SHP77 treated with DMSO at 0.1 percent for 48 hours (cell line): ENCODE data around the gene RDH5.
"Not testable (repeated sequence)": the region's sequence is repeated elsewhere in the genome, so short reads cannot be mapped to it uniquely, and the experiment has no call there.

Experiments
- DNase-seq: peaks from one replicate; lab custom pipeline; 2025; lab: John Stamatoyannopoulos, UW

Gene RDH5

DNA sequence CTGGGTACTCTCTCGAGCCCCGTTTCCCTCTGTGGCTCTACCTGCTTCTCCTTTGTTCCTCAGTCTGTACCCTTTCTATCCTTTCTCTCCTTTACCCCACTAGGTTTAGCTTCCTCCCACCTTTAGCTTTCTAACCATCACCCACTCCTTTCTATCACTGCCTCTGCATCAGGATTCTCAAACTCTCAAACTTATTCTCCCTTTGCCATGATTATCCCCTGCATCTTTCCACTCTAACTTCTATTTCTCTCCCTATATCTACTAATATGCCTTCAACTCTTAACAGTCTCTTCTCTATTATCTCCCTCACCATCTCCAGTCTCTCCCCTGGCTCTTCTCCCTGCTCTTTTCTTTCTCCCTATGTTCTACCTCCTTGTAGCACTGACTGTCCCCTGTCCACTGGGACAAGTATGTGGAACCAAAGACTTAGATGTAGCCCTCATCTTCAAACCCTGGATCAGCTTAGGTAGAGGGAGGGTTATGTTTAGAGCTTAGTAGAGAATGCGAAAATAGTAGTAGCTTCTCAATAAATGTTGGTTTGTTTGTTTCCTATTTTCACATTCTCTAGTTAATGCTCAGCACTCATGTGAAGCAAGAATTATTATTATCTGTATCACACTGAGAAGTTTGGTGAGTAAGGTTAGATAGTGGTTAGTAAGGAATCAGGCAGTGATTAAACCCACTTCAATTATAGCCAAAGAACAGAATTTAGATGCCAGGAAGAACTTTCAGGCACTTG, 26.1 kb downstream of the RDH5 start:
- no peak for DNase-seq

DNA sequence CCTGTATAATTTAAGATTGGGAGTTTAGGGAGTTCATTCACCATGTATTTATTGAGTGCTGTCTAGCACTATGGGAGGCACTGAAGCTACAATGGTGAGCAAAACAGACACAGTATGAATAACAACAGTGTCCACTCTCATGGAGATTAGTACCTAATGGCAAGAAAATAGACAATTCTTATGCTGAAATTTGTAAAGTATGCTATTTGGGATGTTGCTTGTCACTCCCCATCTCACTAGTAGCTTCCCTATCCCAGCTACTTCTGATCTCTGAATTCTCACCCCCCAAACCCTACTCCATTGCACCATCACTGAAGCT, 26.7 kb downstream of the RDH5 start:
- no peak for DNase-seq

DNA sequence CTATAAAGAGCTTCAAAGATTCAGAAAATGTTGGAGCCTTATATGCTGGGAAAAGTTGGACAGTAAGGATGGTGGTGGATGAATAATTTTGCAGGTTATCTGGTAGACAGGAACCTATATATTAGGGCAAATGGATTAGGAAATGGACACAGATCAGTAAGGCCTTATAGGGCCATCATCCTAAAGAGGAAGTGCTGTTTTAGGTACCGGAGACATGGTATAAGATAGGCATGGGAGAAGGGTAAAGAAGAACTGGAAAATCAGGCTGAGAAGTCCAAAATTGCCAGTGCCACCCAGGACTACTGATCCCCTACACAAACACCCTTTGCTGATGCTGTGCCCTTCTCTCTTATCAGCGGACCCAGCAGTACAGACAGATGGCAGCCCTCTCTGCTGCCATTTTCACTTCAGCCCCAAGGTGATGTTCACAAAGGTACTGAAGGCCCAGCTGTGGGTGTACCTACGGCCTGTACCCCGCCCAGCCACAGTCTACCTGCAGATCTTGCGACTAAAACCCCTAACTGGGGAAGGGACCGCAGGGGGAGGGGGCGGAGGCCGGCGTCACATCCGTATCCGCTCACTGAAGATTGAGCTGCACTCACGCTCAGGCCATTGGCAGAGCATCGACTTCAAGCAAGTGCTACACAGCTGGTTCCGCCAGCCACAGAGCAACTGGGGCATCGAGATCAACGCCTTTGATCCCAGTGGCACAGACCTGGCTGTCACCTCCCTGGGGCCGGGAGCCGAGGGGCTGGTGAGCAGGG, 28.2 kb downstream of the RDH5 start:
- DNase-seq = no peak

DNA sequence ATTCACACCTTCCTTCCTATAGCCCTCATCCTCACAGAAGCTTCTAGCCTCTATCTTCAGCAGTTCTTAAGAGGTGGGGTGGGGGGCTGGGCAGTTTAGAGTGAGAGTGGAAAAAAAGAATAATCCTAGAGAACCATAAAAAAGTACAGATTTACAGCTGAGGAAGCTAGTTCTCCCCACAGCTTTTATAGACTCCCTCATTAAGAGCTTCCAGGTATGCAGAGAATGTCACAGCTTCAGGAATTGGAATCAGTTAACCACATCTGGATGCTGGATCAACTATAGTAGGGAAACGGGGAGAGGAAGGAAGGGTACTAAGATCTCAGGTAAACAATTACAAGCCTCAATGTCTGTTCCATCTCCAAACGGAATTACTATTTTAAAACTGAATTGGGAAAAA, 35.1 kb downstream of the RDH5 start:
- no peak for DNase-seq

DNA sequence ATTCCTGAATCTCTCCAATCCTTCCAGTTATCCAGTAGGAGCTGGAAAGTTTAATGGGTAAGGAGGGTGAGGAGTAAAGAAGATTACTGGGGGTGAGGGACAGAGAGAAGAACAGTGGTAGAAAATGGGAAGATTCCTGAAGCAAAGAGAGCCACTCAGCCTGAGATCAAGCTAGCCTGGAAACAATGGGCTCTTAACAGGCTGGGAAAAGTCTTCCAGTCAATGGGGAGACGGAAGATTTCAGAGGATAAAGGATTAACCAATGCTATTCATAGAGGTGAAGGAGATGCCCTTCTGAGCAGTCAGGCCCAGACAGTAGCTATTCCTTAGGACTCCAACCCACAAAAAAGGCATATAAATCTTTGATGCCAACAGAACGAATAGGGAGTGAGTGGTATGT, 37.5 kb downstream of the RDH5 start:
- DNase-seq = no peak

DNA sequence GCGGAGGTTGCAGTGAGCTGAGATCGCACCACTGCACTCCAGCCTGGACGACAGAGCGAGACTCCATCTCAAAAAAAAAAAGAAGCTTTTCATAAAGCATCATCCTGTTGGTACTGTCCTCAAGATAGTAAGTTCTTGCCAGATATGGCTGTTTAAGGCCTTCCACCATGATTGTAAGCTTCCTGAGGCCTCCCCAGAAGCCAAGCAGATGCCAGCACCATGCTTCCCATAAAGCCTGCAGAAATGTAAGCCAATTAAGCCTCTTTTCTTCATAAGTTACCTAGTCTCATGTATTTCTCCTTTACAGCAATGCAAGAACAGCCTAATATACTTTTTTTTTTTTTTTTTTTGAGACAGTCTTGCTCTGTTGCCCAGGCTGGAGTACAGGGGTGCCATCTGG, 38.4 kb downstream of the RDH5 start:
- DNase-seq = not testable (repeated sequence)

DNA sequence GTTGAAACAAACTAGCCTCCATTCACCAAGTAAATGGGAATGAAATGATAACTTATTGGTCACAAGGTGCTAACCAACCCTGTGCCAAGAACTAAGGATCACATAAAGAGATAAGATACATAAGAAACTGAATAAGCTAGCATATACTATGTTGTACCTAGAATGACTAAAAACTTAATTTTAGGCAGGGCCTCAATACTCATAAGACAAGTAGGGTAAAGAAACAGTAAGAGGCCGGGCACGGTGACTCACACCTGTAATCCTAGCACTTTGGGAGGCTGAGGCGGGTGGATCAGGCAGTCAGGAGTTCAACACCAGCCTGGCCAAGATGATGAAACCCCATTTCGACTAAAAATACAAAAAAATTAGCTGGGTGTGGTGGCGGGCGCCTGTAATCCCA, 40.5 kb downstream of the RDH5 start:
- no peak for DNase-seq

DNA sequence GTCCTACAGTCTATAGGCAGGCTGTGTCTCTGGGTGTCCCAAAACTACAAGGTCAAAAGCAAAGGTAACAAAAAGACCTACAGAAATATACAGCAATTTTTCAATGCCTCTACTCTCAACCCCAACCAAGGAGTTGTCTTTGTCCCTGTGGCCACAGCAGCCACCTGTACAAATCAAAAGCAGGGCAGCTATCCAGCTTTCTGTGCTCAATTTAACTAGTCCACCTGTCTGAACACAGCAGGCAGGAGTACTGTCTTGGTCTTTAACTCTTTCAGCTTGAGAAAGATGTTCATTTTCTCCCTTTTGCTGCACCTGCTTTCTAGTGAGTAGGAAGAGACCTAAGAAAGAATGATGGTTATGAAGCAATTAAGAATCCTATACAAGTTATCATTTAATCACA, 42.5 kb downstream of the RDH5 start:
- DNase-seq = no peak

DNA sequence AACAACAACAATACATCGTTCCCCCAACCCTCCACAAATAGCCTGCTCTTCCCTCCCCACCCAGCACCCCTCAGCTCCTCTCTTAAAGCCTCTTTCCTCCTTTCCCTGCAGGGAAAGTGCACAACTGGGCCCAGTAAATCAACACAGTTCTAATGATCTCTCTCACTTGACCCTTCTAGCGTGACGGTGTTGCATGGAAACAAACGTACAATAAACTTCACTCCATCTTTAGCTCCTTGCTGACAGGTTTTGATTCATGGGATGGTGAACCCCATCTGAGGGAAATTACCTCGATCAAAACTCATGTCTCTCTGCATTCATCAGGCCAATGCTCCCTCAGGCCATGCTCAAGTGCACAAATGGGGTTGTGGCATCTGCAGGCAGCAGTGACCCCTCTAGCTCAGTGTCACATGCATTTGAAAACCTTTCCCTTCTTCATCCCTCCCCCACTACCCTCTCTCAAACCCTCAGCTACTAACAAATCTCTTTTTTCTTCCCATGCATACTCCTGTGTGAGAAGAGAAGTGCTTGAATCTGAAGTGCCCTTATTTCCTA, 45.6 kb downstream of the RDH5 start:
- no peak for DNase-seq

DNA sequence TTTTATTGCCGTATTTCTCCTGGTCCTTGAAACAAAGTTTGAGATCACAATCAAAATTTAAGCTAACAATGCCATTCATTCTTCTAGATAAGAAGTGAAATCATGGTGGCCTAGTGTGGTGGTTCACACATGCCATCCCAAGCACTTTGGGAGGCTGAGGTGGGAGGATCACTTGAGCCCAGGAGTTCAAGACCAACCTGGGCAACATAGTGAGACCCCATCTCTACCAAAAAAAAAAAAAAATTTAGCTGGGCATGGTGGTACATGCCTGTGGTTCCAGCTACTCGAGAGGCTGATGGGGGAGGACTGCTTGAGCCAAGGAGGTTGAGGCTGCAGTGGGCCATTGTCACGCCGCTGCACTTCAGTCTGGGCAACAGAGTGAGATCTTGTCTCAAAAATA, 47.0 kb downstream of the RDH5 start:
- DNase-seq = no peak

DNA sequence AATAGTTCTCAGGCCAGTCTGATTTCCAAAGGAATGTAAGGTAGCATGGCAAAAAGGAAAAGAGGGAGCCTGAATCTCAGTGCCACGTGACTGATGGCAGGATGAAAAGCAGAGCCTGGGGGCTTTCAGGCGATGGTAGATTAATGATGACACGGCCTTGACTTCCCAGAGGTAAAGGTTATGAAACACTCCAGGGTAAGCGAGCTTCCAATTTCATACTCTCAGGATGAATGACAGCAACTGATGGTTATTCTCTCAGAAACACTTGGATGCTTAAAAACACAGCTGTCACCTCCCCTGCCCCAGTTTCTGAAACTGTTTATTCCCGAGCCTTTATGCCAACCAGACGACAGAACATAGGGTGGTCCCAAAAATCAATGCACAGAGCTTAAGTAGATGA, 51.5 kb downstream of the RDH5 start:
- DNase-seq = no peak
